GM23338 (cell line): ENCODE data around the gene PRPF19. TPM values are rescaled to one million over a fixed set of nuclear protein-coding genes. Genes with fewer than 3 reads are reported as not detected.

ENCODE experiments used
- ATAC-seq: fragments of 200-7000 bp; cut with Tn5 transposase; 3 replicates; pipeline ENCODE4 v1.9.1; 2020
- DNase-seq: peaks from one replicate; pipeline ENCODE4 v3.0.0-alpha.2; 2015; ENCODE audit warnings: low spot score
- H2AFZ ChIP-seq: fragments of 200-600 bp; sonication (generic); 2 replicates; pipeline ENCODE4 v1.8.0; 2016; ENCODE audit warnings: antibody characterized with exemption, mild to moderate bottlenecking, moderate library complexity
- H3F3A ChIP-seq: fragments of 200-600 bp; sonication (generic); replicated peaks from 2 replicates; pipeline ENCODE4 v1.8.0; 2017; ENCODE audit warnings: antibody characterized with exemption, mixed run types, low read depth
- H3K27ac ChIP-seq: fragments of 200-600 bp; sonication (generic); 2 replicates; pipeline ENCODE4 v1.6.1; 2016; ENCODE audit warnings: low read depth
- H3K27me3 ChIP-seq: fragments of 200-600 bp; sonication (generic); 2 replicates; pipeline ENCODE4 v1.8.0; 2016; ENCODE audit warnings: mild to moderate bottlenecking, mixed run types, moderate library complexity; ENCODE audit not compliant: insufficient read depth
- H3K36me3 ChIP-seq: fragments of 200-600 bp; sonication (generic); 2 replicates; pipeline ENCODE4 v1.8.0; 2016; ENCODE audit warnings: mild to moderate bottlenecking; ENCODE audit not compliant: insufficient read depth
- H3K4me1 ChIP-seq: fragments of 200-600 bp; sonication (generic); 2 replicates; pipeline ENCODE4 v1.8.0; 2016; ENCODE audit warnings: mild to moderate bottlenecking, moderate library complexity; ENCODE audit not compliant: insufficient read depth
- H3K4me2 ChIP-seq: fragments of 200-600 bp; sonication (generic); 2 replicates; pipeline ENCODE4 v1.7.1; 2017; ENCODE audit warnings: mixed run types
- H3K4me3 ChIP-seq: fragments of 200-600 bp; sonication (generic); 2 replicates; pipeline ENCODE4 v1.6.1; 2016; ENCODE audit warnings: mixed run types
- H3K79me2 ChIP-seq: fragments of 200-600 bp; sonication (generic); replicated peaks from 2 replicates; pipeline ENCODE4 v1.8.0; 2017; ENCODE audit warnings: mild to moderate bottlenecking; ENCODE audit not compliant: insufficient read depth
- H3K9me2 ChIP-seq: fragments of 200-600 bp; sonication (generic); 2 replicates; pipeline ENCODE4 v1.8.0; 2017; ENCODE audit not compliant: insufficient read depth
- H4K20me1 ChIP-seq: fragments of 200-600 bp; sonication (generic); replicated peaks from 2 replicates; pipeline ENCODE4 v1.8.0; 2017; ENCODE audit warnings: mild to moderate bottlenecking; ENCODE audit not compliant: insufficient read depth
- H3K27ac Mint-ChIP-seq: 2 replicates; pipeline ENCODE4 v1.8.0; 2020; ENCODE audit warnings: inconsistent platforms, mild to moderate bottlenecking, moderate library complexity, mixed read lengths
- H3K27me3 Mint-ChIP-seq: 3 replicates; pipeline ENCODE4 v1.8.0; 2022; ENCODE audit warnings: low read depth, mild to moderate bottlenecking, moderate library complexity, mixed read lengths, inconsistent platforms; ENCODE audit not compliant: insufficient read depth, poor library complexity
- H3K36me3 Mint-ChIP-seq: 3 replicates; pipeline ENCODE4 v1.8.0; 2021; ENCODE audit warnings: low read depth, mild to moderate bottlenecking, inconsistent platforms, moderate library complexity, mixed read lengths
- H3K4me1 Mint-ChIP-seq: 3 replicates; pipeline ENCODE4 v1.8.0; 2020; ENCODE audit warnings: mild to moderate bottlenecking, inconsistent platforms, mixed read lengths
- H3K4me3 Mint-ChIP-seq: 3 replicates; pipeline ENCODE4 v1.8.0; 2021; ENCODE audit warnings: moderate library complexity, mild to moderate bottlenecking, inconsistent platforms, mixed read lengths
- H3K9me3 Mint-ChIP-seq: 3 replicates; pipeline ENCODE4 v1.8.0; 2020; ENCODE audit warnings: moderate library complexity, mild to moderate bottlenecking, inconsistent platforms, mixed read lengths
- CREB1 ChIP-seq: fragments of 250-450 bp; sonication (Bioruptor Pico); IDR thresholded peaks from 2 replicates; pipeline ENCODE4 v1.5.0; 2020; ENCODE audit warnings: low read depth, mild to moderate bottlenecking, moderate library complexity
- ETS1 ChIP-seq: IDR thresholded peaks from 2 replicates; pipeline ENCODE4 v1.6.1; 2016; ENCODE audit warnings: antibody characterized with exemption
- EZH2 ChIP-seq: fragments of 200-600 bp; sonication (generic); IDR thresholded peaks from one replicate; pipeline ENCODE4 v1.8.0; 2017; ENCODE audit warnings: antibody characterized with exemption, mild to moderate bottlenecking, low read depth; ENCODE audit not compliant: unreplicated experiment
- EZH2phosphoT487 ChIP-seq: fragments of 200-600 bp; sonication (generic); IDR thresholded peaks from one replicate; pipeline ENCODE4 v1.8.1; 2018; ENCODE audit warnings: antibody characterized with exemption; ENCODE audit not compliant: unreplicated experiment
- JUNB ChIP-seq: IDR thresholded peaks from one replicate; pipeline ENCODE4 v1.6.1; 2016; ENCODE audit warnings: antibody characterized with exemption; ENCODE audit not compliant: unreplicated experiment
- NANOG ChIP-seq: IDR thresholded peaks from 2 replicates; pipeline ENCODE4 v1.6.1; 2016; ENCODE audit warnings: antibody characterized with exemption, borderline replicate concordance
- POLR2AphosphoS5 ChIP-seq: IDR thresholded peaks from 2 replicates; pipeline ENCODE4 v1.6.1; 2016; ENCODE audit warnings: antibody characterized with exemption, low read depth
- STAT1 ChIP-seq: IDR thresholded peaks from one replicate; pipeline ENCODE4 v1.6.1; 2016; ENCODE audit warnings: antibody characterized with exemption; ENCODE audit not compliant: unreplicated experiment
- ZNF114 ChIP-seq: fragments of 250-450 bp; sonication (Bioruptor Pico); IDR thresholded peaks from 2 replicates; pipeline ENCODE4 v1.5.0; 2020; ENCODE audit warnings: mild to moderate bottlenecking, moderate library complexity
- ZNF331 ChIP-seq: fragments of 250-450 bp; sonication (Bioruptor Pico); IDR thresholded peaks from 2 replicates; pipeline ENCODE4 v1.5.0; 2020; ENCODE audit warnings: low read depth, mild to moderate bottlenecking, moderate library complexity
- polyA plus RNA-seq: library from polyadenylated mRNA; unstranded; fragments of >200 nt; fragmentation: Nextera tagmentation; extraction: Ambion mirVana; gene quantifications from 2 replicates; pipeline ENCODE4 v1.2.1, GENCODE V29; 2016
- total RNA-seq: library from RNA; depleted of rRNA; stranded (reverse); fragments of >200 nt; shearing (Covaris generic); gene quantifications from 2 replicates; pipeline ENCODE4 v1.2.3, GENCODE V29; 2014
- TF ChIP-seq, protein P1 (sequence below): fragments of 250-450 bp; sonication (Bioruptor Pico); IDR thresholded peaks from 2 replicates; pipeline ENCODE4 v1.5.0; 2020; ENCODE audit warnings: mild to moderate bottlenecking, moderate library complexity
- TF ChIP-seq, protein P2 (sequence below): IDR thresholded peaks from one replicate; pipeline ENCODE4 v1.6.1; 2018; ENCODE audit warnings: antibody characterized with exemption; ENCODE audit not compliant: unreplicated experiment
- TF ChIP-seq, protein P3 (sequence below), 2 experiments: fragments of 200-600 bp in 1 of 2; sonication (generic) in 1 of 2; conservative IDR thresholded peaks; 2 replicates each; pipeline versions ENCODE4 v1.5.1 to v1.6.1; 2016 to 2017; ENCODE audit warnings: antibody characterized with exemption in 2 of 2, low read depth in 2 of 2, mild to moderate bottlenecking in 2 of 2, moderate library complexity in 1 of 2

The PRPF19 gene
- total and polyA plus RNA-seq, 2 experiments from 2014 or later = 153 to 161 TPM

GRCh38 chr11:60869451-60869825, 36.9 kb downstream of the PRPF19 start:
- H3K9me2 ChIP-seq = no peaks in the 10 kb centered on the region
- no peak overlapping the region for H3K4me2 ChIP-seq
- no peak overlapping the region for H3K27ac ChIP-seq
- no peak overlapping the region for H3K4me3 ChIP-seq
- ATAC-seq (no peak), DNase-seq (no peak)
- Mint-ChIP-seq H3K27me3 (peaks cover 4% of the 10 kb centered on the region), H3K4me3 (no peak overlapping the region), H3K36me3 (no peaks in the 10 kb centered on the region), H3K9me3 (no peaks in the 10 kb centered on the region; the same call in 2 of the 3 replicates), H3K27ac (no peak overlapping the region), H3K4me1 (peaks cover 6% of the 10 kb centered on the region; the same call in 2 of the 3 replicates)
- H3K36me3 ChIP-seq = no peaks in the 10 kb centered on the region
- TF ChIP-seq POLR2AphosphoS5 = no peak
- TF ChIP-seq STAT1 = no peak
- TF ChIP-seq EZH2 = no peak
- no peak for TF ChIP-seq ZNF331 (CRISPR knock-in tag)
- TF ChIP-seq CREB1 (CRISPR knock-in tag) = no peak
- TF ChIP-seq, protein P1, sequence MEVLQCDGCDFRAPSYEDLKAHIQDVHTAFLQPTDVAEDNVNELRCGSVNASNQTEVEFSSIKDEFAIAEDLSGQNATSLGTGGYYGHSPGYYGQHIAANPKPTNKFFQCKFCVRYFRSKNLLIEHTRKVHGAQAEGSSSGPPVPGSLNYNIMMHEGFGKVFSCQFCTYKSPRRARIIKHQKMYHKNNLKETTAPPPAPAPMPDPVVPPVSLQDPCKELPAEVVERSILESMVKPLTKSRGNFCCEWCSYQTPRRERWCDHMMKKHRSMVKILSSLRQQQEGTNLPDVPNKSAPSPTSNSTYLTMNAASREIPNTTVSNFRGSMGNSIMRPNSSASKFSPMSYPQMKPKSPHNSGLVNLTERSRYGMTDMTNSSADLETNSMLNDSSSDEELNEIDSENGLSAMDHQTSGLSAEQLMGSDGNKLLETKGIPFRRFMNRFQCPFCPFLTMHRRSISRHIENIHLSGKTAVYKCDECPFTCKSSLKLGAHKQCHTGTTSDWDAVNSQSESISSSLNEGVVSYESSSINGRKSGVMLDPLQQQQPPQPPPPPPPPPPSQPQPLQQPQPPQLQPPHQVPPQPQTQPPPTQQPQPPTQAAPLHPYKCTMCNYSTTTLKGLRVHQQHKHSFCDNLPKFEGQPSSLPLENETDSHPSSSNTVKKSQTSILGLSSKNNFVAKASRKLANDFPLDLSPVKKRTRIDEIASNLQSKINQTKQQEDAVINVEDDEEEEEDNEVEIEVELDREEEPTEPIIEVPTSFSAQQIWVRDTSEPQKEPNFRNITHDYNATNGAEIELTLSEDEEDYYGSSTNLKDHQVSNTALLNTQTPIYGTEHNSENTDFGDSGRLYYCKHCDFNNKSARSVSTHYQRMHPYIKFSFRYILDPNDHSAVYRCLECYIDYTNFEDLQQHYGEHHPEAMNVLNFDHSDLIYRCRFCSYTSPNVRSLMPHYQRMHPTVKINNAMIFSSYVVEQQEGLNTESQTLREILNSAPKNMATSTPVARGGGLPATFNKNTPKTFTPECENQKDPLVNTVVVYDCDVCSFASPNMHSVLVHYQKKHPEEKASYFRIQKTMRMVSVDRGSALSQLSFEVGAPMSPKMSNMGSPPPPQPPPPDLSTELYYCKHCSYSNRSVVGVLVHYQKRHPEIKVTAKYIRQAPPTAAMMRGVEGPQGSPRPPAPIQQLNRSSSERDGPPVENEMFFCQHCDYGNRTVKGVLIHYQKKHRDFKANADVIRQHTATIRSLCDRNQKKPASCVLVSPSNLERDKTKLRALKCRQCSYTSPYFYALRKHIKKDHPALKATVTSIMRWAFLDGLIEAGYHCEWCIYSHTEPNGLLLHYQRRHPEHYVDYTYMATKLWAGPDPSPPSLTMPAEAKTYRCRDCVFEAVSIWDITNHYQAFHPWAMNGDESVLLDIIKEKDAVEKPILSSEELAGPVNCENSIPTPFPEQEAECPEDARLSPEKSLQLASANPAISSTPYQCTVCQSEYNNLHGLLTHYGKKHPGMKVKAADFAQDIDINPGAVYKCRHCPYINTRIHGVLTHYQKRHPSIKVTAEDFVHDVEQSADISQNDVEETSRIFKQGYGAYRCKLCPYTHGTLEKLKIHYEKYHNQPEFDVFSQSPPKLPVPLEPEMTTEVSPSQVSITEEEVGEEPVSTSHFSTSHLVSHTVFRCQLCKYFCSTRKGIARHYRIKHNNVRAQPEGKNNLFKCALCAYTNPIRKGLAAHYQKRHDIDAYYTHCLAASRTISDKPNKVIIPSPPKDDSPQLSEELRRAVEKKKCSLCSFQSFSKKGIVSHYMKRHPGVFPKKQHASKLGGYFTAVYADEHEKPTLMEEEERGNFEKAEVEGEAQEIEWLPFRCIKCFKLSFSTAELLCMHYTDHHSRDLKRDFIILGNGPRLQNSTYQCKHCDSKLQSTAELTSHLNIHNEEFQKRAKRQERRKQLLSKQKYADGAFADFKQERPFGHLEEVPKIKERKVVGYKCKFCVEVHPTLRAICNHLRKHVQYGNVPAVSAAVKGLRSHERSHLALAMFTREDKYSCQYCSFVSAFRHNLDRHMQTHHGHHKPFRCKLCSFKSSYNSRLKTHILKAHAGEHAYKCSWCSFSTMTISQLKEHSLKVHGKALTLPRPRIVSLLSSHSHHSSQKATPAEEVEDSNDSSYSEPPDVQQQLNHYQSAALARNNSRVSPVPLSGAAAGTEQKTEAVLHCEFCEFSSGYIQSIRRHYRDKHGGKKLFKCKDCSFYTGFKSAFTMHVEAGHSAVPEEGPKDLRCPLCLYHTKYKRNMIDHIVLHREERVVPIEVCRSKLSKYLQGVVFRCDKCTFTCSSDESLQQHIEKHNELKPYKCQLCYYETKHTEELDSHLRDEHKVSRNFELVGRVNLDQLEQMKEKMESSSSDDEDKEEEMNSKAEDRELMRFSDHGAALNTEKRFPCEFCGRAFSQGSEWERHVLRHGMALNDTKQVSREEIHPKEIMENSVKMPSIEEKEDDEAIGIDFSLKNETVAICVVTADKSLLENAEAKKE (CRISPR knock-in tag) = no peak
- no peak for TF ChIP-seq ZNF114
- no peak for TF ChIP-seq EZH2phosphoT487
- TF ChIP-seq, protein P2, sequence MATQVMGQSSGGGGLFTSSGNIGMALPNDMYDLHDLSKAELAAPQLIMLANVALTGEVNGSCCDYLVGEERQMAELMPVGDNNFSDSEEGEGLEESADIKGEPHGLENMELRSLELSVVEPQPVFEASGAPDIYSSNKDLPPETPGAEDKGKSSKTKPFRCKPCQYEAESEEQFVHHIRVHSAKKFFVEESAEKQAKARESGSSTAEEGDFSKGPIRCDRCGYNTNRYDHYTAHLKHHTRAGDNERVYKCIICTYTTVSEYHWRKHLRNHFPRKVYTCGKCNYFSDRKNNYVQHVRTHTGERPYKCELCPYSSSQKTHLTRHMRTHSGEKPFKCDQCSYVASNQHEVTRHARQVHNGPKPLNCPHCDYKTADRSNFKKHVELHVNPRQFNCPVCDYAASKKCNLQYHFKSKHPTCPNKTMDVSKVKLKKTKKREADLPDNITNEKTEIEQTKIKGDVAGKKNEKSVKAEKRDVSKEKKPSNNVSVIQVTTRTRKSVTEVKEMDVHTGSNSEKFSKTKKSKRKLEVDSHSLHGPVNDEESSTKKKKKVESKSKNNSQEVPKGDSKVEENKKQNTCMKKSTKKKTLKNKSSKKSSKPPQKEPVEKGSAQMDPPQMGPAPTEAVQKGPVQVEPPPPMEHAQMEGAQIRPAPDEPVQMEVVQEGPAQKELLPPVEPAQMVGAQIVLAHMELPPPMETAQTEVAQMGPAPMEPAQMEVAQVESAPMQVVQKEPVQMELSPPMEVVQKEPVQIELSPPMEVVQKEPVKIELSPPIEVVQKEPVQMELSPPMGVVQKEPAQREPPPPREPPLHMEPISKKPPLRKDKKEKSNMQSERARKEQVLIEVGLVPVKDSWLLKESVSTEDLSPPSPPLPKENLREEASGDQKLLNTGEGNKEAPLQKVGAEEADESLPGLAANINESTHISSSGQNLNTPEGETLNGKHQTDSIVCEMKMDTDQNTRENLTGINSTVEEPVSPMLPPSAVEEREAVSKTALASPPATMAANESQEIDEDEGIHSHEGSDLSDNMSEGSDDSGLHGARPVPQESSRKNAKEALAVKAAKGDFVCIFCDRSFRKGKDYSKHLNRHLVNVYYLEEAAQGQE = no peak
- TF ChIP-seq, protein P3, sequence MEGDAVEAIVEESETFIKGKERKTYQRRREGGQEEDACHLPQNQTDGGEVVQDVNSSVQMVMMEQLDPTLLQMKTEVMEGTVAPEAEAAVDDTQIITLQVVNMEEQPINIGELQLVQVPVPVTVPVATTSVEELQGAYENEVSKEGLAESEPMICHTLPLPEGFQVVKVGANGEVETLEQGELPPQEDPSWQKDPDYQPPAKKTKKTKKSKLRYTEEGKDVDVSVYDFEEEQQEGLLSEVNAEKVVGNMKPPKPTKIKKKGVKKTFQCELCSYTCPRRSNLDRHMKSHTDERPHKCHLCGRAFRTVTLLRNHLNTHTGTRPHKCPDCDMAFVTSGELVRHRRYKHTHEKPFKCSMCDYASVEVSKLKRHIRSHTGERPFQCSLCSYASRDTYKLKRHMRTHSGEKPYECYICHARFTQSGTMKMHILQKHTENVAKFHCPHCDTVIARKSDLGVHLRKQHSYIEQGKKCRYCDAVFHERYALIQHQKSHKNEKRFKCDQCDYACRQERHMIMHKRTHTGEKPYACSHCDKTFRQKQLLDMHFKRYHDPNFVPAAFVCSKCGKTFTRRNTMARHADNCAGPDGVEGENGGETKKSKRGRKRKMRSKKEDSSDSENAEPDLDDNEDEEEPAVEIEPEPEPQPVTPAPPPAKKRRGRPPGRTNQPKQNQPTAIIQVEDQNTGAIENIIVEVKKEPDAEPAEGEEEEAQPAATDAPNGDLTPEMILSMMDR (conservative IDR thresholded peaks at IDR 0.05; ENCODE audit: low read depth in 2 of 2) = no peak
- no peak for TF ChIP-seq ETS1
- no peak for TF ChIP-seq JUNB
- no peak for TF ChIP-seq NANOG
- H3F3A ChIP-seq = no peaks in the 10 kb centered on the region
- H3K4me1 ChIP-seq = no peaks in the 10 kb centered on the region
- H3K27me3 ChIP-seq = no peaks in the 10 kb centered on the region
- no peaks in the 10 kb centered on the region for H3K79me2 ChIP-seq
- H2AFZ ChIP-seq = no peak overlapping the region
- H4K20me1 ChIP-seq = no peaks in the 10 kb centered on the region
